DMS 273 (cell line): Measurements from ENCODE around the gene KIAA1671.

Experiments
- DNase-seq: peaks from one replicate; lab custom pipeline; 2025; ENCODE audit not compliant: unreplicated experiment; lab: John Stamatoyannopoulos, UW

KIAA1671 gene

GRCh38 chr22:24950272-24950902 is 2.1 kb upstream of the KIAA1671 start:
- peak; percentile 49 for DNase-seq

GRCh38 chr22:24952837-24953383 is 394 bp downstream of the KIAA1671 start:
- peak; percentile 68 for DNase-seq

DNA sequence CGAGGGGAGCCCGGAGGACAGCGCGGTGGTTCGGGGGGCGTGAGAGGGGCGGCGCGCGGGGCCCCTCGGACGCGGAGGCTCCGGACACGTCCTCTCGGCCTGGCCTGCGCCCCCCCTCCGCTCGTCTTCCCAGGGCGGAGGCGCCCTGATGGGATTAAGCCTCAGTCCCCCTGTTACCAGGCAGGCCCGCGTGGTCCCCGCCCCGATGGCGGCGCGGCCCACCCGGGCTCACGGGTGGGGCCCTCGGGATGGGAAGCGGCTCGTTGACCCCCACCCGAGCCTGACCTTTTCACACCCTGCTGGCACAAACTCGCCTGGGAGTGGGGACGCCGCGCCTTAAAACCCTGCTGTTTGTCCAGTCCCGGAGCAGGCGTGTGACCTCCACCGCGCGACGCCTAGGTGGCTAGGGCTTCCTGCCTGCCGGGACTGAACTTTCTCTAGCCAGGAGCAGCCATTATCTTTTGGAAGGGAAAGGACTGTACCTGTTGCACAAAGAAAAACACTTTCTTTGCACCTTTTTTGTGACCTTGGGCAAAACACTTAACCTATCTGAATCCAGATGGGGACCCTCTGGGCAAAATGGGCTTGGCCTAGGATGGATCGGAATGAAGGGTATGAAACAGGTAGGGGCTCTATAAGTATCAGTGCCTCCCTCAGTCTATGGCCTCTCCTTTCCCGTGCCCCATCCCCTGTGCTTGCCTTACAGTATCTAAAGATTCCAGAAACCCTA is 1.0 kb downstream of the KIAA1671 start:
- DNase-seq, result peak; percentile 19

- DNase-seq, result no peak
These were observed 1.6 kb downstream of the KIAA1671 start for GRCh38 chr22:24954114-24954463.

- no peak for DNase-seq
These were observed 2.3 kb downstream of the KIAA1671 start for GRCh38 chr22:24954856-24955255.

GRCh38 chr22:24957043-24957442 is 4.5 kb downstream of the KIAA1671 start:
- no peak for DNase-seq

GRCh38 chr22:24961217-24961844 is 8.8 kb downstream of the KIAA1671 start:
- DNase-seq, result no peak

- DNase-seq, result no peak
These were observed 9.6 kb downstream of the KIAA1671 start for GRCh38 chr22:24962094-24962493.

- no peak for DNase-seq
These were observed 10.3 kb downstream of the KIAA1671 start for GRCh38 chr22:24962835-24963234.

- no peak for DNase-seq
These were observed 11.9 kb downstream of the KIAA1671 start for GRCh38 chr22:24964441-24964840.

DNA sequence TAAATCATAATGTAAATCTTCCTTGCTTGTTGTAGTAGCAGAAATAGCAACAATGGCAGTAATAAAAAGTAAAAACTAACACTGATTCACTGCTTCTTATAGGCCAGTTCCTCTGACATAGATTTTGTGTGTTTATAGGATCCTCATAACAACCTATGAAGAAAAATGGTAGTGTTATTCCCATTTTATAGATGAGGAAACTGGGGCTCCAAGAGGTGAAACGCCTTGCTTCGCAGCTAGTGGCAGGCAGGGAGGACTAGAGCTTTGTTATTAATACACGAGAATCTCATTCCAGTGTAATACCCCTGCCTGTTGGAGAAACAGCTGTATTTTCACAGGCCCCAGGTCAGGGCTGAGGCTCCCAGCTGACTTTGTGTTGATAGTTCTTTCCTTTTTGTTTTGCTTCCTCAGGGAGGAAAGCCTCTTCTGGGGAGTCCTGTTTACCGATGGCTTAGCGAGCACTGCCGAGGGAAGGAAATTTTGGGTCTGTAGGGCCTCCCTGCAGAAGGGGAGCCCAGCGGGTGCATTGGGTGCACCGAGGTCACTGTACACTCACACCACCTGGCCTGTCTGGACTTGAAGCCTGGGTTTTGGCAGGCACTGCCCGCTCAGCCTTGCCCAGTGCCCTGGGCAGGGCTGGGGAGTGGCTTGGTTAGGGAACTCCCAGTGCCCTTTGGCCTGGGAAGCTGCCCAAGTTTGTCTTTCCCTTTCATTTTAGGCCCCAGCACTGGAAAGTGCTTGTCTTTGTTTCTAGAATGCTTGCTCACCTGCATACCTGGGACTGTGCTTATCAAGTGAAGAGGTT is 13.5 kb downstream of the KIAA1671 start:
- no peak for DNase-seq

DNA sequence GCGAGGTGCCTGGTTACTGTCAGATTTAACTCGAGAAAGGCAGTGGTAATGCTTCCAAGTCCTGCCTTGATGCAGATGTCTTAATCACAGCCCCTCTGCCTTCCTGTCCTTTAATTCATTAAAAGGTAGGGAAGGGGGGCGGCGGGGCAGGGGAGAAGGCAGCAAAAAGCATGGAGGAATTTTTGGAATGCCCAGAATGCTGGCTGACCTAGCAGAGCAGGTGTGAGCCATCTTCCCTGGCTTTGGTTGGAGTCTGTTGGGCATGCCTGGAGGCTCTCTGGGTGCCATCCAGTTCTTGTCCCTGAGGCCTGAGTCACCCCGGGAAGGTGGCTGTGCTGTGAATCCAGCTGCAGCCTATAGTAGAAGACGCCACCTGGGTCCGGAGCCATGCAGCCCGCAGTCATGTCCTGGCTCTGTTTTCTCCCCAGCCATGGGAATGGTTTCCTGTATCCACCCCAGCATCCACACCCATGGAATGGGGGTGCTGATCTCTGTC is 15.6 kb downstream of the KIAA1671 start:
- DNase-seq, result no peak

DNA sequence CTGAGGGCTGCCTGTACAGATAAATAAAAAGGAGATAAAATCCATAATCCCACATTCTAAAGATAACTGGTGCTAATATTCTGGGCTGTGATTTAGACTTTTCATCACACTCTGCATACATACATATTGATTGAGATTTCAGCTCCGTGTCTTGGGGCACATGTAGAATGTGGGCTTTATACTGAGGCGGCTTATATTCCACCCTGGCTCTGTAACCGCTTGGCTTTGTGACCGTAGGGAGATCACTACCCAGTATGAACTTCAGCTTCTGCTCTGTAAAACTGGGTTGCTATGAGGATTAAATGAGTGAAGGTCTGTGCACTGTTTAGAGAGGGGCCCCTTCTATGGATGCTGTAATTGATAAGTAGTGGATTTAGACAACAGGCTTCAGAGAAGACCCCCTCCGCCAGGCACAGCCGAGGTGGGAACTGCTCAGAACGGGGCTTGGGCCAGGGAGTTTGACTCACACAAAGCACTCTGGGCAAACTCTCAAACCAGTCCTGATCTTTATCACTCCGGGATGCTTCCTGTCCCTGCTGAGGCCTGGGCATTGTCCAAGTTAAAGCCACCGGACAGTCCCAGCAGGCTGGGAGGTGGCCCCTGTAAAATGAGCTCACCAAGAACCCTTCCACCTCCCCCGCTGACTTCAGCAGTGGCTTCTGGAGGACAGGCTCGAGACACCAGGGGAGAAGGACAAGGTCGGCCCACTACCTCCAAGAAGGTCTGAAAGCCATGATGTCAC is 17.2 kb downstream of the KIAA1671 start:
- no peak for DNase-seq

- DNase-seq, result no peak
These were observed 19.9 kb downstream of the KIAA1671 start for GRCh38 chr22:24972369-24972768.

DNA sequence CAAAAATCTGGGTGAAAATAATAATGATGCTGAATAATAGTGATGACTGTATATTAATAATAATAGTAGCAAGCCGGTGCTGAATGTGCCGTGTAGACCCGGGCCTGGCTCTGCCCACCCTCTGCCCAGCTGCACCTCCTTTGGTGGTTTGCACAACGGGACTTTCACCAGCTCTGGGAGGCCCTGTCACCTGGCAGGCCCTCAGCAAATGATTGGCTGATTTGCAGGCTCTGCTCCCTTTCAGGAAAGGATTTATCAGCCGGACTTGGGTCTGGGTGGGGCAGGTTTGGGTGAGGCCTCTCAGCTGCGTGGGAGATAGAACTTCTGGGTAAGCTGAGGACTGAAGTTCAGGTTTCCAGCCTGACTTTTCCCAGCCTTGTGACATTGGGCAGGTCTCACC is 21.4 kb downstream of the KIAA1671 start:
- DNase-seq, result no peak

GRCh38 chr22:24975125-24975640 is 22.7 kb downstream of the KIAA1671 start:
- no peak for DNase-seq

DNA sequence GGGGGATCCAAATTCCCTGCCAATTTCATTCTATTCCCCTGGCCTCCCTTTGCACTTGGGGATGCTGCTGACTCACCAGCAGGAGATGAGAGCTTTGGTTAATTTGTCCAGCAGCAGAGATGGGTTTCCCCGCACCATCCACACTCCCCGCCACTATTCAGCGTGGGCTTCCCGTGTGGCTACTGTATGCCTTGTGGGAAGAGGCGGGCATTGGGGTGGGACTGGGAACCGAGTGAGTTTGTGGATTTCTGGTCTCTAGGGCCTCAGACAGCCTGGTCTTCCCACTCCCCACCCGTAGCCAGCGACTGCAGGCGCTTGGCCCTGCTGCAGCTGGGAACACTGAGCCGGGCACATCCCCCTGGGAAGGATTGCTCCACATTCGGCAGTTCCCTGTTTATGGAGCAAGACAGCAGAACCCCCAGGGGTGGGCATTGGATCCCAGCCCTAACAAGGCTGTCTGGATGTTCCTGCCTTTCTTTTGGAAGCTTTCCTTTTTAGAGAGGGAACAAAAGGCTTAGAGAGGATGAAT is 23.4 kb downstream of the KIAA1671 start:
- DNase-seq, result no peak

GRCh38 chr22:24976442-24977218 is 24.1 kb downstream of the KIAA1671 start:
- no peak for DNase-seq
